IPS DF 4.7 (cell line): ENCODE results near the gene MCRIP2.

ENCODE experiments used
- DNase-seq: peaks from one replicate; pipeline ENCODE4 v3.0.0-alpha.2; 2013; ENCODE audit warnings: low spot score; ENCODE audit errors: extremely low read depth

MCRIP2 gene

GRCh38 chr16:616733-617586, 24.7 kb upstream of the MCRIP2 start:
- no peak for DNase-seq

DNA sequence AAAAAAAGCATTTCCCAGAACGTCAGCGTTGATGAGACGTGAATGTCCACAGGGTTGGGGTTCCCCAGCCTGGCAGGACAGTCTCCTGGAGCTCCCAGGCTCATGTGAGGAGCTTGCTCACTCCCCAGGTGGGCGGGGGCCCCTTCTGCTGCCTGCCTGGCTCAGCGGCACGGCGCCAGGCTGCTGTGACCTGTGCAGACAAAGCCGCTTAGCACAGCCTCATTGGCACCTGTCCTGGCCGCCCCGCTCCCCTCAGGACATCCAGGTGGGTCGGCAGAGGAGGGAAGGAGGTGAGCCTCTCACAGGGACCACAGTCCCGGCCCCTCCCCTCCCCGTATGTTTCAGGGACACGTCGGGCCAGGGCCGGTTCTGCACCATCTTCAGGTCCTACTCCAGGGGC, 23.8 kb upstream of the MCRIP2 start:
- DNase-seq, result no peak

GRCh38 chr16:619476-620100, 22.0 kb upstream of the MCRIP2 start:
- no peak for DNase-seq

DNA sequence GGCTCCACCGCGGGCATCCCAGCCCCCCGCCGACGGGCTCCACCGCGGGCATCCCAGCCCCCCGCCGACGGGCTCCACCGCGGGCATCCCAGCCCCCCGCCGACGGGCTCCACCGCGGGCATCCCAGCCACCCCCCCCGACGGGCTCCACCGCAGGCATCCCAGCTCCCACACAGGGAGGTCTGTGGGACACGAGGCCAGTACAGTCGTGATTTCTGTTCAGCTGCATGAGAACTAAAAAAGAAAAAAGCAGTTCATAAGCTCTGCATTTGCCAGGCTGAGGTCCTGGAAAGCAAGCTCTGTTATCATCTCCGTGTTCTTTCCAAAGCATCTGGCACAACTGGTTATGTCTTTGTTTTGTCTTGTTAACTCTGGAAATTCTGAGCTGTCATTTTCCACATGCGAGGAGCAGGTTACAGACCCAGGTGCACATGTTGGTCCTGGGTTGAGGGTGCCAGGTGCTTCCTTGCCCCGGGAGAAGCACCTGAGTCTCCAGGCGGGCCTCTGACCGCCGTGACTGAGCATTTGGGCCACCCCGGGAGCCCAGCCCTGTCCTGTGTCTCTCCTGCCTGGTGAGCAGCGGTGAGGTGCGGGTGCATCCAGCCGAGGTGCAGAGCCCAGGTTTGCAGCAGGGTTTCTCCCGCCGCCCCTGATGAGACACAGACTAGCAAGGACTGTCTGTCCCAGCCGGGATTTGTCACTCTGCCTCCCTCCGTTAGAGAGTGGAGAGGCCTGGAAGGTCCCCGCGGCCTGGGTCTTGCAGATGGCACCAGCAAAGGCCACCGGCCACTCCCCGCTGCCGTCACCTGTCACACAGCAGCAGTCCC, 20.7 kb upstream of the MCRIP2 start:
- DNase-seq, result no peak

DNA sequence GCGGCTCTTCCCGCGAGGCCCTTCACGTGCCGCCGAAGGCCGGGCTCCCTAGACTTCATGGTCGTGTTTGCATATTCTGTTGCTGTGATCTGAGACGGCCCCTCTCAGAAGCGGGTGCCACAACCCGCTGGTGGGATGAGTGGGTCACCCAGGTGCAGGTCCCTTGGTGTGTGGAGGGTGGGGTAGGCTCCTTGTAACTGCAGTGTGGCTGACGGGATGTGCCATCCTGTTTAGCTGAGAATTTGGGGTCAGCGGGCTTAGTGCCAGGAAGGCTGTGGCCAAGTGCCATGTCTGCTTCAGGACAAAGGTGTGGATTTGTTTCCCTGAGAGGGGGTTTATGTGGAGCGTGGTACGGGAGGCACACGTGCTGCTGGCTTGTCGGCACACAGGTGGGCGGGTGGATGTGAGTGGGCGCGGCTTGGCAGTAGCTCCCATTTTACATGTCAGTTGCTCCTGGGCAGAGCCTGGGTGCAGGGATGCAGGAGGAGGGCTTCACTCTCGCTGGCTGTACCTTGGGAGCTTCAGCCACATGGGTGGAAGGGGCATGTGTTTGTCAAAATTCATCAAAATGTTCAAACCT, 20.0 kb upstream of the MCRIP2 start:
- DNase-seq, result no peak

DNA sequence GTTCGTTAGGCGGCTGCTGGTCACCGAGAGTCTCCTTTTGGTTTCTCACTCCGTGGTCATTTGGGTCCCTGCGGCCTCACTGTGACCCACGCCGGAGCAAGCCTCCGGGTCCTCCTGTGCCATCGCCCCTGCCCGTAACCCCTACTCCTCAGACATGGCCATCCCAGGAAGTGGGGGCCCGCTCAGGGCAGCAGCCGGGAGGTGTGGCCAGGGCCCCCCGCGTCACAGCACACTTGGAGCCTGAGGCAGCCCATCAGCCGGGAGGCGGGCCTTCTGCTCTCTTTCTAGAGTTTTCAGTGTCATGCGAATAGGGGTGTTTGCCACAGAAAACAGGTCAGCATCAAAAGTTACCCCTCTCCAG, 18.7 kb upstream of the MCRIP2 start:
- no peak for DNase-seq

- no peak for DNase-seq
Observed at GRCh38 chr16:624526-625070, 17.0 kb upstream of the MCRIP2 start.

DNA sequence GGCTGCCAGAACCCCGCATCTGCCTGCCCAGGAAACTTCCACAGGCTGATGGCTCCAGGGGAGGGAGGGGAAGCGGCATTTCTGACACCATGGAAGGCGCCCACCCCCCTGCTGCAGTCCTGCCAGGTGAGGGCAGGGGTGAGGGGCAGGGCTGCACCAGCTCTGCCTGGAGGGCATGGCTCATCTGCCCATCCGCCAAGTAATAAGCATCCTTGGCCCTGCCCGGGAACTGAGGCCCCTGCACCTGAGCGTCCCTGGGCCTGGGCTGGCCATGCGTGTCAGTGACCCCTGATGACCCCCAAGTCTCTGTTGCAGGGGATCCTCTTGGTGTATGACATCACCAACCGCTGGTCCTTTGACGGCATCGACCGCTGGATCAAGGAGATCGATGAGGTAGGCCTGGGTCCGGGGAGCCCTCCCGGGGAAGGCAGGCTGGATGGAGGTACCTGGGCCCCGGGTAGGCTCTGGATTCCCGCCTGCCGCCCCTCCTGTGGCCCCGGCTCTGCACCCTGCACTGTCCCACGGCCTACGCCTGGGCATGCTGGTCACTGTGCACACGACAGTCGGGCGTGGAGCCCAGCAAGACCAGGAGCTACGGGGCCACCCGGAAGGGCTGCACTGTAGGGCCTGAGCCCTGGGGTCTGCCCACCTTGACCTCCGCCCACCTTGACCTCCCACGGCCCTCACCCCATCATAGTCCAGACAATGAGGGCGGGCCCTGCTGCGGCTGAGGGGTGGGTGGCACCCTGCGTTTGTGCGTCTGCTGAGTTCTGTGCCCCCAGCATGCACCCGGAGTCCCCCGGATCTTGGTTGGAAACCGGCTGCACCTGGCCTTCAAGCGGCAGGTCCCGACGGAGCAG, 16.3 kb upstream of the MCRIP2 start:
- DNase-seq, result no peak

DNA sequence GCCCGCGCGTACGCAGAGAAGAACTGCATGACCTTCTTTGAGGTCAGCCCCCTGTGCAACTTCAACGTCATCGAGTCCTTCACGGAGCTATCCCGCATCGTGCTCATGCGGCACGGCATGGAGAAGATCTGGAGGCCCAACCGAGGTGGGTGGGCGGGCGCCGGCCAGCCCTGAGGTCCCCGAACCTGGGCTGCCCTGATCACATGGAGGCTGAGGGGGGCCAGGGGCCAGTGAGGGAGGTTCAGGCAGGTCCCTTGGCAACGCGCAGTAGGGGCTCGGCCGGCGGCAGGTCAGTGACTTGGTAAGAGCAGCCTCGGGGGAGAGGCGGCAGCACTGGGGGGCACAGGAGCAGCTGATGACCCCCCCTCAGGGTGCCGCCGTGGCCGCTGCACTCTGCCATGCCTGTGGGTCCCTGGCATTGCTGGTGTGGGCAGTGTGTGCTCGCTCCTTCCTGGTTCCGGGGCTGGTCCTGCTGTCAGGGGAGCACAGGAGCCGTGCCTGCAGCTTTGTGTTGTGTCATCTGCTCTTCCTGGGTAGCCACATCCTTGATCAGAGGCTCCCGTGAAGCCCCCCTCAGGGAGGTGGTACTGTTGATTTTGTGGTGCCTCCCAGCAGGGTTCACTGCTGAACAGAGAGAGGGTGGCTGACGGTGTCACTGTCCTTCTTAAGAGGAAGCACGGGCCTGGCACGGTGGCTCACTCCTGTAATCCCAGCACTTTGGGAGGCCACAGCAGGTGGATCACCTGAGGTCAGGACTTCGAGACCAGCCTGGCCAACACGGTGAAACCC, 15.5 kb upstream of the MCRIP2 start:
- DNase-seq, result no peak

GRCh38 chr16:626787-627453, 14.7 kb upstream of the MCRIP2 start:
- DNase-seq, result no peak

DNA sequence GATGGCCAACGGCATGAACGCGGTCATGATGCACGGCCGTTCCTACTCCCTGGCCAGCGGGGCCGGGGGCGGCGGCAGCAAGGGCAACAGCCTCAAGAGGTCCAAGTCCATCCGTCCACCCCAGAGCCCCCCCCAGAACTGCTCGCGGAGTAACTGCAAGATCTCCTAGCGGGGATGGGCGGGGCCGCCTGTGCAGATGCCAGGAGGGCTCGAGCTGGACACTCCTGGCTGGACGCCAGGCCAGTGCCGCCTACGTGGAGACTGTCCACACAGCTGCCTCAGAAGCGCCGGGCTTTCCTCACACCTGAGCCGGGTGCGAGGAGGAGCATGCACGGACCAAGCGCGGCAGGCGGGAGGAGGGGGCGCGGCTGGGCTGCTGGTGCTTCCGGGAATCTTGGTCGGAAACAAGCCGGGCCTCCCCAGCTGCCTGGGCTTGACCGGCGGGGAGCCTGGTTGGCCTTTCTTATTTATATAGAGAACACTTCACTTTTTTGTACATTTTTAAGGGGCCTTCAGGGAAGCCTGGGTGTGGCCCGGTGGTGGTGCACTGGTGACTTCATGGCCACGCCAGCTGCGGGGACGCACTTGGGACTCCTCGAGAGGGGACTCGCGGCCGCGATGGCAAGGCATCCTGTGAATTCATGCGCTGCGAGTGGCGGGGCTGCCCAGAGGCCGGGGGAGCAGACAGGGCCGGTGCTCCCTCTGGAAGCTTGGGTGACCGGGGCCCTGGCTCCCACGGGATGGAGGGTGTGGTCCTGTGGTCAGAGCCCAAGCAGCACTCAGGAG, 14.0 kb upstream of the MCRIP2 start:
- no peak for DNase-seq

- no peak for DNase-seq
Observed at GRCh38 chr16:628321-629061, 13.1 kb upstream of the MCRIP2 start.

GRCh38 chr16:629185-629832, 12.3 kb upstream of the MCRIP2 start:
- no peak for DNase-seq

- DNase-seq, result no peak
Observed at GRCh38 chr16:629833-630248, 11.8 kb upstream of the MCRIP2 start.

DNA sequence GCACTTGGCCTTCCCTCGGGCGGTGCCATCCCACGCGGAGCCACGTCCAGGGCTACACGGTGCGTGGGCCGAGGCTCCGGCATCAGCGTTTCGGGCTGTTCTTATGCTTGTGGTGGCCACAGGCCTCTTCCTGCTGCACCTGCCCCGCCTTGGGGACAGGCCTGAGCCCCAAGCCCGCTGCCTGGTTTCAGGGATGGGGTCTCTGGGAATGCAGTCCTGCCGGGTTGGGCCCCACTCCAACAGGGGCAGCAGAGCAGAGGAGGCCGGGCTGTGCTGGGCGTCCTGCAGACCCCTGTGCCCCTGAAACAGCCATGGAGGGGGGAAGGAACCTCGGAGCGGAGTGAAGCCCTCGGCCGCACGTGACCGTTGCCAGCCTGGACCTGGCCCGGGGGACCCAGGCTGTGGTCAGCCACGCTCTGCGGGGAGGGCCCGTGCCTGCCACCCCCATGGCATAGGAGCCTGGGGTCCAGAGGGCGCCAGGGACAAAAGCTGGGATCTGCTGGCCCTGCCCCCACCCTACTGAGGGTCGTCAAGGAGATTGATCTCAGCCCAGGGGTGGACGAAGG, 11.3 kb upstream of the MCRIP2 start:
- DNase-seq, result no peak

GRCh38 chr16:630815-631405, 10.7 kb upstream of the MCRIP2 start, which contains the start of gene WFIKKN1:
Gene WFIKKN1, plus strand, starts transcription at chr16:630985. Its CDS starts 269 bp downstream, at chr16:631254.
- DNase-seq, result no peak
